HEK293 (cell line): Measurements from ENCODE around the gene ADAMTS12.

Source experiments
- CTCF ChIA-PET: fragments of 350-600 bp; formaldehyde crosslinking; extraction: SDS; loops from one replicate; lab custom pipeline; 2021; ENCODE audit warnings: antibody characterized with exemption; lab: Yijun Ruan, JAX
- POLR2A ChIA-PET: fragments of 300-600 bp; formaldehyde crosslinking; extraction: SDS; loops from one replicate; lab custom pipeline; 2020; ENCODE audit warnings: antibody characterized with exemption, inconsistent platforms; lab: Yijun Ruan, JAX
- H3K27ac ChIP-seq: fragments of 200-500 bp; sonication (Bioruptor generic); 2 replicates; pipeline ENCODE4 v1.5.1; 2014; ENCODE audit warnings: low read depth, low read length, control low read depth, inconsistent platforms; ENCODE audit errors: extremely low read depth
- H3K36me3 ChIP-seq, 2 experiments: fragments of 200-500 bp in 1 of 2; sonication (Bioruptor generic) in 1 of 2; 1 replicate in 1 of 2; 2 replicates in 1 of 2; pipeline ENCODE4 v1.5.1; 2014 to 2017; ENCODE audit warnings: inconsistent platforms in 2 of 2, low read length in 2 of 2; ENCODE audit not compliant: control insufficient read depth in 2 of 2, insufficient read depth in 1 of 2
- H3K4me1 ChIP-seq: fragments of 200-500 bp; sonication (Bioruptor generic); 2 replicates; pipeline ENCODE4 v1.5.1; 2014; ENCODE audit warnings: mild to moderate bottlenecking, low read length, inconsistent platforms; ENCODE audit not compliant: control insufficient read depth, insufficient read depth
- H3K4me3 ChIP-seq: 2 replicates; pipeline ENCODE4 v1.5.1; 2011; ENCODE audit warnings: low read depth, mild to moderate bottlenecking, control low read depth, low read length, moderate library complexity
- H3K9me3 ChIP-seq: fragments of 200-500 bp; sonication (Bioruptor generic); 2 replicates; pipeline ENCODE4 v1.5.1; 2014; ENCODE audit warnings: low read depth, low read length, inconsistent platforms; ENCODE audit not compliant: control insufficient read depth, insufficient read depth
- GLIS2 ChIP-seq: fragments of 450-650 bp; formaldehyde crosslinking; IDR thresholded peaks from 2 replicates; pipeline ENCODE4 v1.5.1; 2016; ENCODE audit warnings: missing biosample characterization, missing genetic modification characterization
- HOXD13 ChIP-seq: sonication (generic); formaldehyde crosslinking; IDR thresholded peaks from 2 replicates; pipeline ENCODE4 v1.8.0; 2022; ENCODE audit warnings: missing genetic modification reagents, borderline replicate concordance
- KLF9 ChIP-seq: fragments of 450-650 bp; formaldehyde crosslinking; IDR thresholded peaks from 2 replicates; pipeline ENCODE4 v1.5.1; 2016; ENCODE audit warnings: missing biosample characterization, missing genetic modification characterization, low read depth
- MYNN ChIP-seq: fragments of 450-650 bp; formaldehyde crosslinking; IDR thresholded peaks from 2 replicates; pipeline ENCODE4 v1.5.1; 2016; ENCODE audit warnings: missing biosample characterization, missing genetic modification characterization, borderline replicate concordance
- PRDM6 ChIP-seq: fragments of 450-650 bp; formaldehyde crosslinking; IDR thresholded peaks from 2 replicates; pipeline ENCODE4 v1.5.1; 2017; ENCODE audit warnings: missing biosample characterization, missing genetic modification characterization
- SETDB1 ChIP-seq: IDR thresholded peaks from one replicate; pipeline ENCODE4 v1.6.1; 2017; ENCODE audit warnings: mild to moderate bottlenecking, low read length, moderate library complexity, mixed read lengths; ENCODE audit not compliant: insufficient read length
- ZEB2 ChIP-seq: fragments of 450-650 bp; formaldehyde crosslinking; IDR thresholded peaks from 2 replicates; pipeline ENCODE4 v1.5.1; 2016; ENCODE audit warnings: missing biosample characterization, missing genetic modification characterization
- ZNF169 ChIP-seq: fragments of 450-650 bp; formaldehyde crosslinking; IDR thresholded peaks from 2 replicates; pipeline ENCODE4 v1.5.1; 2016; ENCODE audit warnings: missing biosample characterization, missing genetic modification characterization
- ZNF174 ChIP-seq: fragments of 450-650 bp; formaldehyde crosslinking; IDR thresholded peaks from 2 replicates; pipeline ENCODE4 v1.5.0; 2017; ENCODE audit warnings: missing biosample characterization, mild to moderate bottlenecking, missing genetic modification characterization
- ZNF202 ChIP-seq: fragments of 450-650 bp; formaldehyde crosslinking; IDR thresholded peaks from 2 replicates; pipeline ENCODE4 v1.5.1; 2016; ENCODE audit warnings: missing biosample characterization, missing genetic modification characterization, borderline replicate concordance
- ZNF311 ChIP-seq: fragments of 450-650 bp; formaldehyde crosslinking; IDR thresholded peaks from 2 replicates; pipeline ENCODE4 v1.5.1; 2017; ENCODE audit warnings: missing biosample characterization, missing genetic modification characterization, borderline replicate concordance
- ZNF350 ChIP-seq: fragments of 450-650 bp; formaldehyde crosslinking; IDR thresholded peaks from 2 replicates; pipeline ENCODE4 v1.5.0; 2017; ENCODE audit warnings: missing biosample characterization, mild to moderate bottlenecking, missing genetic modification characterization
- ZNF561 ChIP-seq: fragments of 450-650 bp; IDR thresholded peaks from 2 replicates; pipeline ENCODE4 v1.5.1; 2018; ENCODE audit warnings: missing biosample characterization, missing genetic modification characterization, borderline replicate concordance
- ZNF571 ChIP-seq: fragments of 450-650 bp; formaldehyde crosslinking; IDR thresholded peaks from 2 replicates; pipeline ENCODE4 v1.5.0; 2017; ENCODE audit warnings: missing biosample characterization, missing genetic modification characterization
- ZNF704 ChIP-seq: fragments of 450-650 bp; formaldehyde crosslinking; IDR thresholded peaks from 2 replicates; pipeline ENCODE4 v1.5.1; 2016; ENCODE audit warnings: missing biosample characterization, missing genetic modification characterization
- ZNF837 ChIP-seq: fragments of 450-650 bp; formaldehyde crosslinking; IDR thresholded peaks from 2 replicates; pipeline ENCODE4 v1.5.1; 2016; ENCODE audit warnings: missing biosample characterization, missing genetic modification characterization
- TF ChIP-seq, protein P1 (sequence below): fragments of 450-650 bp; IDR thresholded peaks from 2 replicates; pipeline ENCODE4 v1.5.1; 2018; ENCODE audit warnings: missing biosample characterization, missing genetic modification characterization

The ADAMTS12 gene

GRCh38 chr5:33891446-33891787 is 373 bp downstream of the ADAMTS12 start:
- TF ChIP-seq, protein P1, sequence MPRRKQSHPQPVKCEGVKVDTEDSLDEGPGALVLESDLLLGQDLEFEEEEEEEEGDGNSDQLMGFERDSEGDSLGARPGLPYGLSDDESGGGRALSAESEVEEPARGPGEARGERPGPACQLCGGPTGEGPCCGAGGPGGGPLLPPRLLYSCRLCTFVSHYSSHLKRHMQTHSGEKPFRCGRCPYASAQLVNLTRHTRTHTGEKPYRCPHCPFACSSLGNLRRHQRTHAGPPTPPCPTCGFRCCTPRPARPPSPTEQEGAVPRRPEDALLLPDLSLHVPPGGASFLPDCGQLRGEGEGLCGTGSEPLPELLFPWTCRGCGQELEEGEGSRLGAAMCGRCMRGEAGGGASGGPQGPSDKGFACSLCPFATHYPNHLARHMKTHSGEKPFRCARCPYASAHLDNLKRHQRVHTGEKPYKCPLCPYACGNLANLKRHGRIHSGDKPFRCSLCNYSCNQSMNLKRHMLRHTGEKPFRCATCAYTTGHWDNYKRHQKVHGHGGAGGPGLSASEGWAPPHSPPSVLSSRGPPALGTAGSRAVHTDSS (tag by site-specific recombination) = no peak
- no peak for TF ChIP-seq PRDM6 (tag by site-specific recombination)
- TF ChIP-seq MYNN (tag by site-specific recombination) = no peak
- Histone ChIP-seq H3K9me3 (no peaks in the 10 kb centered on the region), H3K36me3 (no peaks in the 10 kb centered on the region), H3K27ac (no peak overlapping the region), H3K4me1 (peaks cover 3% of the 10 kb centered on the region; the same call in 1 of the 2 replicates), H3K4me3 (peak overlapping the region; percentile 25; the same call in 1 of the 2 replicates)
- ChIA-PET POLR2A (no interaction called here), CTCF (interaction anchor here (0.6 kb wide), 1 partner anchor 23 kb away, joined by 3 read pairs; no protein-coding TSS in a partner anchor)

- Histone ChIP-seq H3K27ac (no peak overlapping the region), H3K4me1 (peaks cover 3% of the 10 kb centered on the region; the same call in 1 of the 2 replicates), H3K9me3 (no peaks in the 10 kb centered on the region), H3K4me3 (no peak overlapping the region), H3K36me3 (no peaks in the 10 kb centered on the region)
- ChIA-PET CTCF (interaction anchor here (0.6 to 1.1 kb wide), 2 partner anchors 24 to 454 kb away, joined by 3 read pairs; no protein-coding TSS in a partner anchor), POLR2A (no interaction called here)
- TF ChIP-seq ZNF350 (tag by site-specific recombination) = no peak
- TF ChIP-seq ZNF571 (tag by site-specific recombination) = no peak
- no peak for TF ChIP-seq ZNF174 (tag by site-specific recombination)
- no peak for TF ChIP-seq ZNF311 (tag by site-specific recombination)
- TF ChIP-seq ZNF202 (tag by site-specific recombination) = no peak
- no peak for TF ChIP-seq GLIS2 (tag by site-specific recombination)
- no peak for TF ChIP-seq HOXD13 (CRISPR knock-in tag)
- no peak for TF ChIP-seq SETDB1
- no peak for TF ChIP-seq KLF9 (tag by site-specific recombination)
- TF ChIP-seq ZEB2 = no peak
- no peak for TF ChIP-seq ZNF561
- TF ChIP-seq ZNF837 (tag by site-specific recombination) = no peak
Measured at GRCh38 chr5:33890131-33891032, 1.4 kb downstream of the ADAMTS12 start.

- Histone ChIP-seq H3K4me1 (peaks cover 3% of the 10 kb centered on the region; the same call in 1 of the 2 replicates), H3K27ac (no peak overlapping the region), H3K36me3 (no peaks in the 10 kb centered on the region), H3K9me3 (no peaks in the 10 kb centered on the region), H3K4me3 (no peak overlapping the region)
- ChIA-PET POLR2A (no interaction called here), CTCF (no interaction called here)
- TF ChIP-seq ZNF169 = no peak
- no peak for TF ChIP-seq ZNF704 (tag by site-specific recombination)
Measured at GRCh38 chr5:33888587-33888986, 3.2 kb downstream of the ADAMTS12 start.
